ENCODE data around the gene UNC13A. TPM values are rescaled to one million over a fixed set of nuclear protein-coding genes. Genes with fewer than 3 reads are reported as not detected.

The UNC13A gene
- total and polyA plus RNA-seq, 2 of the 8 experiments (the other 6 are each of a cell fraction or from before 2014, with no cell fraction given) = 13.1 to 47.6 TPM

DNA sequence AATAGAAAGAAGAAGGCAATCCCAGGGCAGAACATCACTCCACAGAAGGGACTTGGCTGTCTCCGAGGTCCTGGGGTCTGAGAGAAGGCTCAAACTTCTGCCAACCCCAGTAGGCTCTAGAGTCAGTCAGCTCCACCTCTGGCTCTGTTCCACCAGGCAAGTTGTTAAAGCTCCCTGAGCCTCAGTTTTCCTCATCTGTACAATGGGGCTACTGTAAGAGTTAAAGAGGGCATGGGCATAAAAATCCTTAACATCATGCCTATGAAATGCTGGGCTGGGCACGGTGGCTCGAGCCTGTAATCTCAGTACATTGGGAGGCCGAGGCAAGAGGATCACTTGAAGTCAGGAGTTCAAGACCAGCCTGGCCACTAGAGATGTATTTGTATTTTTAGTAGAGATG is 5.1 kb downstream of the UNC13A start:
- no peak for FAIRE-seq
- CTCF ChIA-PET (ENCODE audit: partially characterized antibody) = interaction anchor here (0.6 to 3.6 kb wide), 3 partner anchors 21 to 71 kb away, joined by 3 to 14 read pairs (median 4); no protein-coding TSS in a partner anchor
- H3K9me3 ChIP-seq (ENCODE audit: insufficient read depth in 2 of 2, low read depth in 1 of 2, low read length in 1 of 2) = no peaks in the 10 kb centered on the region

More for the DNA sequence above, 5.1 kb downstream of the UNC13A start:
- Histone ChIP-seq H2BK12ac (ENCODE audit: low read depth, low read length) (no peak overlapping the region), H3K23me2 (ENCODE audit: low read depth, low read length) (peaks cover 16% of the 10 kb centered on the region; the same call in 1 of the 2 replicates), H4K8ac (ENCODE audit: extremely low read depth, insufficient read depth, low read length) (no peak overlapping the region), H3K27ac (ENCODE audit: low read depth, low read length) (no peak overlapping the region), H3K18ac (ENCODE audit: extremely low read depth, low read length) (no peak overlapping the region), H3K79me1 (ENCODE audit: low read depth, low read length) (peaks cover 21% of the 10 kb centered on the region), H3K56ac (replicated peaks; ENCODE audit: insufficient read length, low read depth, low read length) (no peak overlapping the region), H4K91ac (replicated peaks; ENCODE audit: insufficient read length, low read length) (no peak overlapping the region), H2BK5ac (ENCODE audit: low read depth, low read length) (no peak overlapping the region), H2AFZ (ENCODE audit: low read length) (no peak overlapping the region), H3K14ac (ENCODE audit: insufficient read length) (no peak overlapping the region), H3K23ac (ENCODE audit: insufficient read length) (no peak overlapping the region), H2BK120ac (replicated peaks; ENCODE audit: low read depth, low read length) (no peak overlapping the region), H2BK20ac (ENCODE audit: low read length) (no peak overlapping the region), H3K79me2 (ENCODE audit: control insufficient read depth in 1 of 2, insufficient read depth in 2 of 2, low read length in 2 of 2) (peaks cover 14 to 58% of the 10 kb centered on the region in 2 experiments), H3K4me2 (ENCODE audit: insufficient read depth in 1 of 2, low read depth in 2 of 2, low read length in 2 of 2) (no peak overlapping the region), H3K4me1 (replicated peaks in 1 of 4; ENCODE audit: control insufficient read depth in 3 of 4, insufficient read depth in 4 of 4, low read length in 3 of 4) (peaks cover 0 to 20% (median 8%) of the 10 kb centered on the region in 4 experiments), H3K4me3 (ENCODE audit: extremely low read depth in 1 of 4, insufficient read depth in 2 of 4, low read depth in 3 of 4, low read length in 4 of 4) (no peak overlapping the region), H3K27me3 (replicated peaks in 1 of 4; ENCODE audit: control insufficient read depth in 3 of 4, extremely low read depth in 1 of 4, insufficient read depth in 3 of 4, low read length in 3 of 4) (no peaks in the 10 kb centered on the region), H4K20me1 (replicated peaks in 1 of 2; ENCODE audit: control insufficient read depth in 1 of 2, insufficient read depth in 2 of 2, low read length in 2 of 2) (peaks cover 10 to 20% of the 10 kb centered on the region in 2 experiments), H3K4ac (replicated peaks; ENCODE audit: insufficient read length, low read depth, low read length) (no peak overlapping the region), H2BK15ac (ENCODE audit: low read length) (no peak overlapping the region), H2AK5ac (ENCODE audit: low read depth, low read length) (no peak overlapping the region), H3K9ac (replicated peaks in 1 of 4; ENCODE audit: extremely low read depth in 1 of 4, low read depth in 3 of 4, low read length in 3 of 4) (no peak overlapping the region), H3K36me3 (ENCODE audit: control insufficient read depth in 2 of 4, insufficient read depth in 4 of 4, low read length in 3 of 4) (no peaks in the 10 kb centered on the region), H4K5ac (ENCODE audit: insufficient read length, low read depth, low read length) (no peak overlapping the region)
- DNase-seq (ENCODE audit: low read depth in 1 of 2, low spot score in 2 of 2) = no peak
- TF ChIP-seq KDM1A (IDR thresholded peaks at IDR 0.05; ENCODE audit: borderline replicate concordance, low read length) (peak; percentile 50; the same call in 1 of the 2 replicates), YY1 (IDR thresholded peaks at IDR 0.05; ENCODE audit: low read depth, low read length) (no peak)
- WGBS, 2 experiments (ENCODE audit: extremely low coverage in 1 of 2, insufficient coverage in 1 of 2, insufficient read length in 1 of 2, insufficient replicate concordance in 2 of 2, low coverage in 1 of 2, low lambda C conversion rate in 2 of 2, missing lambda C conversion rate in 1 of 2) = 87% methylated on average over 4 of the region's 4 CpGs; no CpG with 5 or more reads in 1 of the 2 experiments
- POLR2A ChIA-PET (ENCODE audit: partially characterized antibody) = no interaction called here
